Myocyte (in vitro differentiated cells): ENCODE measurements around the gene ARL6IP5. TPM values are rescaled to one million over a fixed set of nuclear protein-coding genes. Genes with fewer than 3 reads are reported as not detected.

Experiments
- DNase-seq: peaks from one replicate; pipeline ENCODE4 v3.0.0-alpha.2; 2012; ENCODE audit warnings: low read depth
- total RNA-seq: library from RNA; depleted of rRNA; stranded (reverse); fragments of >200 nt; gene quantifications from 2 replicates; pipeline ENCODE4 v1.2.3, GENCODE V29; 2014

ARL6IP5 gene
- total RNA-seq, 1 donor from 2014 or later = 433 TPM

DNA sequence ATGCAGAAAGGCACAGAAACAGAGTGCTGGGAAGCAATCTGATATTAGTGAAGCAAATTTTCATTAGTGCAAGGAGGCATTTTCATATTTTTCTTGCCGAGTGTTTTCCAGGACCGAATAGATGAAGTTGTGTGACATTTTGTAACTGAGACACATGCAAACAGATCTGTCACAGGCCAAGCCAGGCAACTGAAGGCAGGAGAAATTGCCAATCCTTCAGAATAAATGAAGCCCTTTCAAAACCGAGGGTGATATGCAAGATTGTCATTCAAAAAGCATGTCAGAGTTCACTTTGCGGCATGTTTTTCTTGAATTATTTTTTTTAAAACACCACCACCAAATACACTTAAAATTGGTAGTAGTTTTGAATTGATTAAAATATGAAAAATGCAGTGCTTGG, 31.4 kb downstream of the ARL6IP5 start:
- DNase-seq = no peak

DNA sequence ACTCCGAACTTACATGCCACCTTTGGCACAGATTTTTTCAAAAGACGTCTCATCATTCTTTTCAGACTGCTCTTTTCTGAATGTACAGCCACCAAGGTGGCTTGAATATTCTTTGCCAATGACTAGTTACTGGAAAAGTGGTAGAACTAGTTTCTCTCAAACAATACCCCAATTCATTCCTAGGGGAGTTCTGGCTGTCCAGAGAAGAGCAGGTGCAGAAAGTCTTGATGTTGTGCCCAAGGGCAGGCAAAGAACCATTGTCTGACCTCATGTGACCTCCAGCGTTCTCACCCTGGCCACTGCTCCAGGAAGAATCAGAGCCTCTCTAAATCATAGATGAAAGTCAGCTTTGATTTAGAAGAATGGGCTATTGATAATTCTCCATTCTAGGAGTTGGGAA, 32.2 kb downstream of the ARL6IP5 start:
- peak; percentile 83 for DNase-seq

DNA sequence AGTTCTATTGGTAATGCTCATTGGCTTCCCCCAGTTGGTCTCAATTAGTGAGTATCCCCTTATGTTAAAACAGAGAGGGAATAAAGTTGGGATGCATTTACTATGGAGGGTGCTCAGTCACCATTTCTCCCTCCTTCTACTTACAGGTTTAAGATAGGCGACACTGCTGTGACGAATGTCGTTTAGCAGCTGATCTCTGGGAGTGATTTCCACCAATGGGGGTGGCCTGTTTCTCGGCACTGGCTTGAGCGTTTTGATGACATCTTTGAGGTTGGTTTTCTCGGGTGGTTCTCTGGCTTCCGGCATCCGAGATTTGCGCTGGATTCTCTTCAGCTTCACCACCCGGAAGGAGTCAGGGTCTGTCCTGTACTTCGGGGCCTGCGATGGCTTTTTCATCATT, 33.8 kb downstream of the ARL6IP5 start:
- DNase-seq = no peak

DNA sequence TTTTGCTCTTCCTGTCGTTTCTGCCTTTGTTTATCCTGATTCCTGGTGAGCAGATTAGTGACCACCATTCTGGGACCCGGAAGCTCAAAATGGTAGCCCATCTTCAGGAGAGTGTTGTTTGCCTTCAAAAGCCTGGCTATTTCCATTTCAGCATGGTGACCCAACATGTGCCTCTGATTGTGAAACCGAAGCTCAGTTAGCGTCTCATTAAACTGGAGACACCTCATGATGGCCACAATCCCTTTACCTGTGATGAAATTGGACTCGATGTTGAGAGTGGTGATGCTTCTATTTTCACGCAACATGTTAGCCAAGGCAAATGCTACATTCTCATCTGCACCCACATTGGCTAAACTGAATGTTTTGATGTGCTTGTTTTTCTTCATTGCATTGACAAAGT, 34.4 kb downstream of the ARL6IP5 start:
- DNase-seq = no peak

DNA sequence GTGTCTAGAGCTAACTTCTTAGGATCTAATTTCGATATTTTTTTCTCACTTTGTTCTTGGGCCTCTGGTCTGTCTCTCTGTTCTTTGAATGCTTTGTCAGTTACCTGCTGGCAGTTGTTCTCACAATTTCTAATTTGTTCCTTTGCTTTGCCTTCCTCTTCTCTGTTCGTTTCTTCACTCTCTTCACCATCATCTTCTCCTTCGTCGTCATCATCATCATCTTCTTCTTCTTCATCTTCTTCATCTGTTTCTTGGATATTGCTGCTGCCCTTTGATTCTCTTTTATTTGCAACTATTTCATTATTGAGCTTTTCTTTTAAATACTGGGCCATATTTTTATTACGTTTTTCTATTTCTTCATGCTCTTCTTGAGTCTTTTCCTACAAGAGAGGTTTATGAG, 34.9 kb downstream of the ARL6IP5 start:
- no peak for DNase-seq

DNA sequence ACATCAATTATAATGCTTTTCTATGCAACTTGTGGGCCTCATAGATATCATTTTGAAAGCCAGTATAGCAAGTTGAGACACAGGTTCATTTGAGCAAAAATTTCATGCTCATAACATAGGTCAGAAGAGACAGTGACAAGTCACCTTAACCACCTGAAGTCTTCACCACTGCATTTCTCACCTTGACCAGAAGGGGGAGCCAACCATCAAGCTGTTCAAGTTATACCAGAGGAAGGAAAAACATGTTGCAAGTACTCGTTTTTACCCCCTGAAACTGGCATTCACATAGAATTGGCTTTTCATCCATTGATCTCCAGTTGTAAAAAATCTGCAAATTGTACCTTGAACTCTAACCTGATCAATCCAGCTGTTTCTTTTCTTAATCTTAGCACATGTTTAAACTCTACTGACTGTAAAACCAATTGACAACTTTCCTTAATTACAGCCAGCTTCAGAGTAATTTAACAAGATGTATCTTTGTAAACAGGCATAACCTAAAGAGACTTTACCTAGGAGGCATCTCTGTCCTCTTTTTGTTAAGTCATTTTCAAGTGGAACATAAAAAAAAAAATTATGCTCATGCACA, 36.2 kb downstream of the ARL6IP5 start:
- DNase-seq = peak; percentile 83

DNA sequence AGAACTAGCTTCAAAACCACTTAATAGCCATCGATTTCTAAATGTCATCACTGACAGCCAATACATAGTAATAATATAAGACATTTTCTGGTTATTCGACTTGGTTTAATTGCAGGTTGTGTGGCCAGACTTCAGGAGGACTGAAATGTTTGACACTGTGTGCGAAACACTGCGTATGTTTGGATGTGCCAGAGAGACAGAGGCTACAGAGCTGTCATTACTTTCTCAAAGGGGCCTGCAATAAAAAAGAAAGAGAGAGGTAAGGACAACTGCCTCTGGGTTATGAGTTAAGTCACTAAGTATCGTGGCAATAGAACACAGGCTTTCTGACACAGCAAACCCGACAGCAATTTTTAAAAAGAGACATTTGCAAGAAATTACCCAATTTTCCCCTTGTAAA, 36.8 kb downstream of the ARL6IP5 start:
- peak; percentile 24 for DNase-seq

DNA sequence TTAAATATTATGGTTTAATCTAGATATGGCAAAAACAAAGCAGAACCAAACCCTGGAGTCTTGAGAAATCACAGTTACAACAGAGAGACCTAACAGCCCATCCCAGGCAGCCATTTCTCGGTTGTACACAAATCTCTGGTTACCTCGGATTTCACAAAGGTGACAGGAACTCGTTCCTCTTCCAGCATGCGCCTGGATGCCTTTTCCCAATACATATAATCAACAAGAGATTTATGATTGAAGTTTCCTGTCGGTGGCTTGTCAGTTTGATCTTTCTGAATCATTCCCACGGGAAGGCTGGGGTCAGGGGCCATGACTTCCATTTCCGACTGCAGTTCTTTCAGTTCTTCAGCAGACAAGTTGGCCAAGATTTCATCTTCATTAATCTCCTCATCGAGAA, 37.2 kb downstream of the ARL6IP5 start:
- DNase-seq = peak; percentile 44

DNA sequence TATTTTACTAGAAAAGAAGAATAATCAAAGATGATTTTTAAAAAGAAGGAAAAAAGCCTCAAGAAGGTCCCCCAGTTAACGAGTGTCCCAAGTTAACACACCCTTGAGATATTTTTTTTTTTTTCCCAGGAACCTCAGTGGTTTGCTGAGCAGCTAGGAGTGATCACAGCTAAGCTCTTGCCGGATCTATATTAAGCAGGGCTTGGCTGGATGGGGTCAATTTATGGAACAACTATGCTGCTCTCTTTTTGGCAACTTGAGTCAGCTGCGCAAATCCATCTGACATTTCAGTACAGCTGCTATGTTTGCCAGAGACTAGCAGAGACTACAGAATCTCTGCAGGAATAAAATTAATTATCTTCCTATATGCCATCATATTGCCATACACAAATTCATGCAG, 37.7 kb downstream of the ARL6IP5 start, which contains the start of gene LMOD3:
LMOD3 (minus strand) TSS at position 193 of the 400 bp plus-strand sequence. CDS start 209 bp downstream, outside the sequence.
- peak; percentile 91 for DNase-seq

DNA sequence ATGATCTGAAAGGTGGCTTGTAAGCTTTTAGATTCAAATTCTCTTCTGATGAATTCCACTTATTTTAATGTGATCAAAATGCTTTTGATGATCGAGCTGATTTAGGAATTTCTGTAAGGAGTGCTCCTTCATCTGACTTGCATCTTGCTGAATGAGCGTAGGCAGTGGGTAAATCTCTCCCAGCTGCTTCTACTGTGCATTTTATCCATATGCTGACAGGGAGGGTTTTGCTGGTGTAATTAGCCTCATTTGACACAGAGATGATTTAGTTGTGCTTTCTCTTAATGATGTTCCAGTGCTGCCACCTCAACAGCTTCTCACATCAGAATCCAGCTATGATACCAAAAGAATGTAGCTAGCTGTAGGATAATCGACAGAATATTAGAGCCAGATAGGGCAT, 41.5 kb downstream of the ARL6IP5 start:
- no peak for DNase-seq

DNA sequence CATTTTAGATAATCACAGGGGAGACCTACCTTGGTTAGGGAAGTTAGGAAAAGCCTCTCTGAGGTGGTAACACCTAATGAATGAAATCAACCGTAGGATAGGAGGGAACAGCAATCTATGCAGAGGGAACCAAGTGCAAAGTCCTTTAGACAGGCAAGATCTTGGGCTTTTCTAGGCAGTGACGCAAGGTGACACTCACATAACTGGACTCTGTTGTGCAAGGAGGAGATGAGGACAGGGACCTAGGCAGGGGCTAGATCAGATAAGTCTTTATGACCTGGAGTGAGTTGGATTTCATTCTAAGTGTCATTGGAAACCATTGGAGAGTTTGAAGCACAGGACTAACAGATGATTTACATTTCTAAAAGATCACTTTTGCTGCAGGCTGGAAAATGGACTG, 42.3 kb downstream of the ARL6IP5 start:
- DNase-seq = no peak

DNA sequence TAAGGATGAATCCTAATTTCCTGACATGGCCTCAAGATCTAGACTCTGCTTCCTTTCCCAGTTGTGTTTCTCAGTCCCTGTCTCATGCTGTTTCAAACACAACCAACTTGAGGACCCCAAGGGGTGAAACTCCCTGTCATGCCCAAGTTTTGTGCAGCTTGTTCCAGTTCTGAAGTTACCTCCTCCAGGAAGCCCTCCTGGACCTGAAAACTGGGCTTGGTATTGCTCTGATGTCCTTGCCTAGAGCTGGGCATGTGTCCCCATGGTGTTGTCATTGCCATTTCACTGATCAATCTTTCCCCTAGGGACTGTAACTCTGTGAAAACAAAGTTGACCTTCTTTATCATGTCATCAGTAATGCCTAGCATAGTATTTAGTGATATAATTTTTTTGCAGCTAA, 43.8 kb downstream of the ARL6IP5 start:
- DNase-seq = no peak

DNA sequence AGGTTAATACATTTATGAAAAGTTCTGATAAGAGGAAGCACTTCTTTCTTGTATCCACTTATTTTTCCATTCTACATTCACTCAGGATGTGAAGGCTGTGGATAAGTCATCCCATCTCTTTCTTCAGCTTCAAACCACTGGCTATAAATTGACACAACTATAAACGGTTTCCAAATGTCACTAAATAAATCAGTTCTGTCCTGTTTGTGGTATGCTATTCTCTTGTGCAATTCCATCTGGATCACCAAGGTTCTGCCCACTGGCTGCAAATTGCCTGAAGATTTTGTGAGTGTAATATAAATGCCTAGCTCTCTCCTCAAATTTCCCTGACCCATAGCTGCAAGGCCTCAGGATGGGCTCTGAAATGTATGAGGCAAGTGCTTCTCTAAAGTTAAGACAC, 44.8 kb downstream of the ARL6IP5 start:
- peak; percentile 67 for DNase-seq

DNA sequence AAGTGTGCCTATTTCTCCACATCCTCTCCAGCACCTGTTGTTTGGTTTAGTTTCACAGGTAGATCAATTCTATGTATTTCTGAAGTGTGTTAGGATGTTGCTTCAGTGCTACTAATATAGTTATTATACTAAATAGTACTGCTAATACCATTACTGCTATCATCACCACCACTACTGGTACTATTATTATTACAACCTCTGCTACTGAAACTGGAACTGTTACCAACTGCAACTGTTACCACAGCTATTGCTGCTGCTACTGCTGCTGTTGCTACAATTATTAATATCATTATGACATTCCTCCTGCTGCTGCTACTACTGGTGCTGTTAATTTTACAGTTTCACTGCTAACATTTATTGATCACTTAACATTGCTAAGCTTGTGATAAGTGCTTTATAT, 46.0 kb downstream of the ARL6IP5 start:
- DNase-seq = peak; percentile 36

DNA sequence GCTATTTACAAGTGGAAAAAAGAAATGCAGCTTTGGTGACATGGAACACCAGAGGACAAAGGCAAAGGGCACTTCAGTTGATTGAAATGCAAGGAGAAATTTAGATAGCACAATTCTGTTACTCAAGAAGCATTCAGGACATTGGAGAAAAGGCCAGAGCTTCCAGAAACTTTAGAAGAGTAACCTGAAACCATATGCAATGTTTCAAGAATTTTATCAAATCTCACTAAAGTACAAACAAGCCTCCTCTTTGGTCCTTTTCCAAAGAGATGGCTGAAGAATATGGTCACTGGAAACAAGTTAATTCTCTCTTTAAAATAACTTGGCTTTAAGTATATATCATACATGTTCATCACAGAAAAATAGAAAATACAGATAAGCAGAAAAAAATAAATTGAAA, 52.3 kb downstream of the ARL6IP5 start:
- no peak for DNase-seq

DNA sequence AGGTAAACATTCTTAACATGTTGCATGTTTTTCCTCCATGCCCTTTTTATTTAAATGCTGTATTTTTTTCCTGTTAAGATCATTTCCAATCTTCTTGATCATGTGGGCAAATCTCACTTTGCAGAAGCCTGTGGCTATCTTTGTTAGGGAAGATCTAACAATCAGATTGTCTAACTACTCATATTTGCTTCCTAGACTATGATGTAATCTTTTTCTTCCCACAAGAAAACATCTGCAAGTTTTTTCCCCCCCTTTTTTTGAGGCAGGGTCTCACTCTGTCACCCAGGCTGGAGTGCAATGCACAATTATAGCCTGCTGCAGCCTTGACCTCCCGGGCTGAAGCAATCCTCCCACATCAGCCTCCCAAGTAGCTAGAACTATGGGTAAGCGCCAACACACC, 52.7 kb downstream of the ARL6IP5 start:
- no peak for DNase-seq

DNA sequence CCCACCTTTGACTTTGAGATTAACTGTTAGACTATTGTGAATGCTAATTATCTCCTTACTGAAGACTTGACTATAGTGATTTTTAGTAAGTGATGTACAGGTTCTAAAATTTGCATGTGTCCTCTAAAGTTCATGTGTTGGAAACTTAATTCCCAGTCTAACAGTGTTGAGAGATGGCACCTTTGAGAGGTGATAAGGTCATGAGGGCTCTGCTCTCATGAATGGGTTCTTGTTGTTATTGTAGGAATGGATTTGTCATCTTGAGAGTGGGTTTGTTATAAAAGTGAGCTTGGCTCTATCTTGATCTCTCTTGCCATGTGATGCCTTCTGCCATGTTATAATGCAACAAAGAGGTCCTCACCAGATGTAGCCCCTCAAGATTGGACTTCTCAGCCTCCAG, 56.6 kb downstream of the ARL6IP5 start:
- no peak for DNase-seq

DNA sequence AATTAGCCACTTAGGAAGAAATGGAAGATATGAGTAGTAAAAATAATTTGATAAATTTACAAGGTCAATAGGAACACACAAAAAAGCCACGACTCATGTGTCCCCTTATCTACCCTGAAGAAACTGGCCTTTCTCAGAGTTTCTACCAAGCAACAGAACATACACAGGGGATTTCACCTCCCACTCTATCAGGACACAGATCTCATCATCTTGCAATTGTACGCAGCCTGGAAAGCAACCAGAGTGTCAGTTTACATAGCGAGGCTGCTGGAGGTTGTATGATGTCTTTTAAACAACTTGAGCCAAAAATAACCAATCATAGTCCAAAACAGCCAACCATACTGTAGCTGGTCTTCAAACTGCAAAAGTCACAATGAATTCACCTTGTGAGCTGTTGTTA, 57.4 kb downstream of the ARL6IP5 start:
- peak; percentile 33 for DNase-seq

DNA sequence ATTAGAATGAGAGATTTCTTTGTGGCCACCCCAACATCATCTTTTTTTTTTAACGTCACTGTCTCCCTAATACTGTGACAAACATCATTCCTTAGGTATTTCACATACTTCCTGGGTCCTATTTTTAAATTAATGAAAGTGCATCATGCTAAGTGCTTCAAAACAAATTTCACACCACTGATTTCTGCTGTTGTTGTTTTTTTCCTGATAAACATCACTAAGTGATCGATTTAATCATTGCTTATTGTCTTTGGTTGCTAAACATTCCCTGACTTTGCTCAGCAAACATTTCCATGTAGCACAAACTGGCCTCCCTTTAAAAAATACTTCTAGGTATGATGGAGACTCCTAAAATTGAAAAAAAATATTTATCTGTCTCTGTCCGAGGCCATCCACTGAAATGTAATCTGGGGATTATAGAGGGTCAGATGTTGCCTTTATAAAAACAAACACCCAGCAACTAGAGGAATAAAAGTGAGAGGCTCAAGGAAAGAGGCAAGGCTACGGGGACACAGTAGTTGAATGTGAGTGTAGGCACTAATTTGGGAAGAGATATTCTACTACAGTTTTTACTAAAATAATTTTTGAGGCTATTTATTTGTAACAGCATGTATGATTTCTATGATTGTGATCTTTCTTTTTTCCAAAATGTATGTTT, 58.2 kb downstream of the ARL6IP5 start:
- DNase-seq = no peak

DNA sequence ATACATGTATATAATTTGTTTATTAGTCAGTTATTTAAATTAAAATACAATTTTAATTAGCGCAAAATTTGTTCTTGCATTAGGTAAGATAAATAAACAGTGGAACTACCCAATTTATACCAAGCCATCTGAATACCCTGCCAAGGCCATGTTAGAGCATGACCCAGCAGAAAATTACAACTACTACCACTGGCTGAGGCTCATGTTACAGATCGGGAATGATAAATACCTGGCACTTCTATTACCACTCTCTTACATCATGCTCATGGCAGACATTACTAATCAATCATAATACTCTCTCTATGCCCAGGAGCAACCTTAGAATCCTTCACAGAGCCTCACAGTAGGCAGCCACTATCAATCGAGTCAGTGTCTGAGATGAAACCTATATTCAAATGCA, 58.9 kb downstream of the ARL6IP5 start:
- peak; percentile 41 for DNase-seq

DNA sequence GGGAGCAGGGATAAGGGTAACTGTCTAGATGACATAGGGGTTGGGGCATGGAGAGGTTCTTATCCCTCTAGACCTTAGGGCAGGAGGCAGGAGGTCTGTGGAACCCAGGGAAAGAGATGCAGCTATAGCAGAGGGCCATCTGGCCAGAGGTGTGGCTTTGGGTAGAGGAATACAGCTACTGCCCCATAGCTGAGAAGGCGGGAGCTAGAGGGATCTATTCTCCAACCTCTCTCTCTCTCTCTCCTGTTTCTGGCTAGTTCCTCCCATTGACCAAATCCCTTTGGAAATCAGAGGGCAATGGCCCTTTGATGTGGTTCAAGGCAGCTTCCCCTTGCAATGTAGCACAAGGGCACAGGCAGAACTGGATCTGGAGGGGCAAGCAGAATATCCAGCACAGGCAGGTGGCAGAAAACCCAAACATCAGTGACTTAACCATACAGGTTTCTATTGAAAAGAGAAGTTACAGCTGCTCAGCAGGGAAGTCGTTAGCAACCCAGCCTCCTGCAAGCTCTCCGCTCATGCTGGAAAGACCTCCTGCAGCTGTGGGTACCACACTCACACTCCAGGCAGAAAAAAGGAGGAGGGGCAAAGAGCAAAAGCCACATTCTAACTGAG, 60.0 kb downstream of the ARL6IP5 start:
- no peak for DNase-seq

DNA sequence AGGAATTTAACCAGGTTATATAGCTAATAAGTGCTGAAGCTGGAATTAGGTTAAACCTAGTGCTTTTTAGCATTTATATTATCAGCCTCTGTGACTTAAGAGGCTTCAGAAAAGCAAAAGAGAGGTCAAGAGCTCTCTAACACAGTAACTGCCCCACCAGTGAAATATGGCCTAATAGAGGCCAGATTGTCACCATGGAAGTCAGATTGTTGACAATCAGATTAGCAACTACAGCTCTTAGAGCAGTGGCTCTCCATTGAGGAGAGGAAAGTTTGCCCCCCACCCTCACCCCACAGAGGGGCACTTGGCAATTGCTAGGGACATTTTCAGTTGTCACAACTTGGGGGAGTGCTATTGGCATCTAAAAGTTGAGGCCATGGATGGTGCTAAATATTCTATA, 61.0 kb downstream of the ARL6IP5 start:
- no peak for DNase-seq

DNA sequence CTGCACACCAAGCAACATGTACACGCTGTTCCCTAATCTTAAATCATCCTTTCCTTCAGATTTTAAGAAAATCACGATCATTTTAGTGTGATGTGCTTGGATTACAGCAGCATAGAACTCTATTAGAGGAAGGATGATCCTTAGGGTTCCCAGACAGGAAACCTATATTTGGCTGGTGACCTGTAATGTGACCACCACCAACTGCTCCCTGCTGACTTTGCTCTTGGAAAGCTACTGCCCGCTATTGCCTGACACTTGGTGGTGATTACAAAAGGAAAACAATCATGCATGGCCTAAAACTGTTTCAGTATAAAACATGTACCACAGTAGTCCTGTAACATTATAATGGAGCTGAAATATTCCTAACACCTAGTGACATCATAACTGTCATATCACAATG, 64.8 kb downstream of the ARL6IP5 start:
- DNase-seq = peak; percentile 58
